GM12878 (cell line): ENCODE results near the gene OSBPL3. TPM values are rescaled to one million over a fixed set of nuclear protein-coding genes. Genes with fewer than 3 reads are reported as not detected.

Experiments
- ATAC-seq: fragments of 200-7000 bp; cut with Tn5 transposase; 3 replicates; pipeline ENCODE4 v1.9.1; 2020; ENCODE audit warnings: mild to moderate bottlenecking, moderate library complexity
- BruUV-seq: library from RNA; stranded (reverse); fragments of 400-500 nt; replicated peaks from 2 replicates; lab custom pipeline; 2021; lab: Mats Ljungman, UMichigan
- CTCF ChIA-PET: fragments of 300-600 bp; sonication (Branson Sonifier 250); formaldehyde crosslinking; extraction: SDS; loops from one replicate; lab custom pipeline; 2021; ENCODE audit warnings: inconsistent platforms; lab: Yijun Ruan, JAX
- POLR2A ChIA-PET: fragments of 350-600 bp; formaldehyde crosslinking; extraction: SDS; loops from one replicate; lab custom pipeline; 2021; ENCODE audit warnings: inconsistent platforms; lab: Charles Lee
- RAD21 ChIA-PET: fragments of 300-600 bp; sonication (Branson Sonifier 250); formaldehyde crosslinking; loops from one replicate; lab custom pipeline; 2023; ENCODE audit warnings: antibody characterized with exemption; ENCODE audit not compliant: unreplicated experiment; lab: Charles Lee
- SMC1A ChIA-PET: fragments of 300-600 bp; sonication (Branson Sonifier 250); formaldehyde crosslinking; loops from one replicate; lab custom pipeline; 2023; ENCODE audit not compliant: unreplicated experiment, uncharacterized antibody; lab: Charles Lee
- DNase-seq: peaks from one replicate; pipeline ENCODE4 v3.0.0-alpha.2; 2011; ENCODE audit warnings: low read depth, low spot score
- FAIRE-seq: peaks from 3 replicates; lab custom pipeline; 2011; peaks lifted over from hg19 to GRCh38; lab: Jason Lieb, UNC
- H2AFZ ChIP-seq: 2 replicates; pipeline ENCODE4 v1.6.0; 2011; ENCODE audit warnings: low read depth, low read length, control low read depth; ENCODE audit not compliant: control insufficient read depth
- H3K27ac ChIP-seq: 2 replicates; pipeline ENCODE4 v1.5.1; 2011; ENCODE audit warnings: control low read depth; ENCODE audit not compliant: control insufficient read depth, insufficient read depth
- H3K27me3 ChIP-seq, 2 experiments: replicated peaks in 1 of 2; 2 replicates each; pipeline versions ENCODE4 v1.6.0 to v1.6.1; 2011; ENCODE audit warnings: low read length in 1 of 2; ENCODE audit not compliant: control insufficient read depth in 2 of 2, insufficient read depth in 2 of 2
- H3K36me3 ChIP-seq, 2 experiments: 2 replicates each; pipeline ENCODE4 v1.5.1; 2011; ENCODE audit warnings: low read length in 1 of 2; ENCODE audit not compliant: control insufficient read depth in 2 of 2, insufficient read depth in 2 of 2
- H3K4me1 ChIP-seq: 2 replicates; pipeline ENCODE4 v1.6.1; 2011; ENCODE audit warnings: mild to moderate bottlenecking, low read length, moderate library complexity, mixed read lengths; ENCODE audit not compliant: control insufficient read depth, insufficient read depth
- H3K4me2 ChIP-seq: 2 replicates; pipeline ENCODE4 v1.6.0; 2011; ENCODE audit warnings: control low read depth; ENCODE audit not compliant: control insufficient read depth, insufficient read depth
- H3K4me3 ChIP-seq: fragments of 200-600 bp; sonication (generic); 2 replicates; pipeline ENCODE4 v1.5.1; 2016
- H3K79me2 ChIP-seq: 2 replicates; pipeline ENCODE4 v1.6.0; 2011; ENCODE audit warnings: low read length; ENCODE audit not compliant: control insufficient read depth, insufficient read depth
- H3K9ac ChIP-seq: 2 replicates; pipeline ENCODE4 v1.8.0; 2011; ENCODE audit warnings: low read length, control low read depth, mixed read lengths; ENCODE audit not compliant: control insufficient read depth, insufficient read depth
- H3K9me3 ChIP-seq: replicated peaks from 3 replicates; pipeline ENCODE4 v1.5.1; 2011; ENCODE audit warnings: mild to moderate bottlenecking, low read length; ENCODE audit not compliant: control insufficient read depth, insufficient read depth
- H4K20me1 ChIP-seq: 2 replicates; pipeline ENCODE4 v1.6.0; 2011; ENCODE audit not compliant: control insufficient read depth, insufficient read depth
- BMI1 ChIP-seq: fragments of 450-650 bp; IDR thresholded peaks from 2 replicates; pipeline ENCODE4 v1.6.1; 2016; ENCODE audit warnings: mild to moderate bottlenecking, moderate library complexity, borderline replicate concordance
- E2F4 ChIP-seq: IDR thresholded peaks from 2 replicates; pipeline ENCODE4 v1.6.1; 2012; ENCODE audit warnings: low read depth, low read length, improper control_type of control experiment
- HDAC2 ChIP-seq: fragments of 200-600 bp; sonication (generic); IDR thresholded peaks from 2 replicates; pipeline ENCODE4 v1.6.1; 2017
- HDAC6 ChIP-seq: fragments of 200-600 bp; sonication (generic); IDR thresholded peaks from one replicate; pipeline ENCODE4 v1.8.0; 2017; ENCODE audit warnings: antibody characterized with exemption; ENCODE audit not compliant: unreplicated experiment
- KLF5 ChIP-seq: fragments of 450-650 bp; IDR thresholded peaks from 2 replicates; pipeline ENCODE4 v1.6.1; 2014; ENCODE audit warnings: mild to moderate bottlenecking; ENCODE audit not compliant: partially characterized antibody
- NBN ChIP-seq: fragments of 450-650 bp; IDR thresholded peaks from 2 replicates; pipeline ENCODE4 v1.6.1; 2016
- NFYA ChIP-seq: IDR thresholded peaks from 2 replicates; pipeline ENCODE4 v1.6.1; 2011; ENCODE audit warnings: low read depth, mild to moderate bottlenecking, low read length, improper control_type of control experiment, borderline replicate concordance
- NR2C2 ChIP-seq: IDR thresholded peaks from 2 replicates; pipeline ENCODE4 v1.6.1; 2011; ENCODE audit warnings: borderline replicate concordance, low read depth; ENCODE audit not compliant: control insufficient read depth, insufficient read length
- PBX3 ChIP-seq: IDR thresholded peaks from 2 replicates; pipeline ENCODE4 v1.6.1; 2011; ENCODE audit warnings: mild to moderate bottlenecking, low read depth, low read length, moderate library complexity; ENCODE audit not compliant: insufficient replicate concordance
- RELA ChIP-seq: fragments of 450-650 bp; IDR thresholded peaks from 2 replicates; pipeline ENCODE4 v1.8.0; 2014; ENCODE audit warnings: borderline replicate concordance; ENCODE audit not compliant: partially characterized antibody
- RELB ChIP-seq: fragments of 450-650 bp; IDR thresholded peaks from 2 replicates; pipeline ENCODE4 v1.6.1; 2017; ENCODE audit warnings: low read depth, mild to moderate bottlenecking, moderate library complexity
- SMAD1 ChIP-seq: fragments of 450-650 bp; IDR thresholded peaks from 2 replicates; pipeline ENCODE4 v1.6.1; 2018; ENCODE audit warnings: mild to moderate bottlenecking, low read depth; ENCODE audit not compliant: partially characterized antibody
- ZNF24 ChIP-seq: fragments of 450-650 bp; IDR thresholded peaks from 2 replicates; pipeline ENCODE4 v1.6.1; 2017; ENCODE audit warnings: antibody characterized with exemption, mild to moderate bottlenecking
- ZSCAN29 ChIP-seq: fragments of 450-650 bp; IDR thresholded peaks from 2 replicates; pipeline ENCODE4 v1.6.1; 2017; ENCODE audit warnings: mild to moderate bottlenecking, moderate library complexity
- ZZZ3 ChIP-seq: IDR thresholded peaks from 2 replicates; pipeline ENCODE4 v1.6.1; 2011; ENCODE audit warnings: low read depth; ENCODE audit not compliant: control insufficient read depth, insufficient read length
- WGBS: methylation state at CpG from one replicate; pipeline ENCODE4 v1.1.6; 2016; ENCODE audit warnings: low lambda C conversion rate; ENCODE audit not compliant: insufficient replicate concordance, insufficient coverage; ENCODE audit errors: missing lambda C conversion rate; 5-methylcytosine and 5-hydroxymethylcytosine counted together
- in situ Hi-C: fragments of 300-500 bp; cut with MboI; formaldehyde crosslinking; loops from 9 replicates; pipeline ENCODE4 v1.14.3; 2018; ENCODE audit warnings: mixed read lengths
- intact Hi-C: fragments of 100-400 bp; cut with micrococcal nuclease; formaldehyde crosslinking; loops from one replicate; pipeline ENCODE4 v1.14.2; 2022; ENCODE audit not compliant: unreplicated experiment
- polyA plus RNA-seq, 11 experiments: library from polyadenylated mRNA; depleted of rRNA in 4 of 11; unstranded in 6 of 11; stranded (reverse) in 5 of 11; fragments of >200 nt; fragmentation: Nextera tagmentation in 4 of 11; fragmentation: Illumina TruSeq in 1 of 11; extraction: Ambion mirVana in 4 of 11; extraction: Trizol in 1 of 11; gene quantifications; 1 replicate in 1 of 11; 2 replicates in 10 of 11; pipeline versions ENCODE4 v1.2.1 to v1.2.3, GENCODE V29; 2011 to 2016; ENCODE audit warnings: inconsistent platforms in 2 of 11, missing spikeins in 2 of 11, low read depth in 1 of 11
- total RNA-seq, 4 experiments: library from RNA; depleted of rRNA in 3 of 4; stranded (reverse); fragments of >200 nt in 3 of 4; fragmentation: Illumina TruSeq in 1 of 4; extraction: Trizol in 1 of 4; gene quantifications; 2 replicates each; pipeline versions ENCODE4 v1.2.1 to v1.2.3, GENCODE V29; 2013 to 2021

Gene OSBPL3
- total and polyA plus RNA-seq, 10 of the 15 experiments (the other 5 are each of a cell fraction or from before 2014, with no cell fraction given), result 6.1 to 46.6 (median 27.0) TPM

GRCh38 chr7:24797270-24797669 lies 182.7 kb downstream of the OSBPL3 start:
- DNase-seq, result no peak
- Histone ChIP-seq H3K27me3 (no peaks in the 10 kb centered on the region), H3K36me3 (peaks cover 0 to 8% of the 10 kb centered on the region in 2 experiments; a peak in 3 of 4 replicates), H3K4me3 (no peak overlapping the region), H2AFZ (no peak overlapping the region), H4K20me1 (no peaks in the 10 kb centered on the region), H3K4me1 (no peaks in the 10 kb centered on the region), H3K4me2 (no peak overlapping the region), H3K79me2 (no peaks in the 10 kb centered on the region), H3K9me3 (no peaks in the 10 kb centered on the region), H3K27ac (no peak overlapping the region), H3K9ac (no peak overlapping the region)
- no peak for ATAC-seq
- BruUV-seq, result no TSS peak
- ChIA-PET SMC1A (interaction anchor here (0.7 to 1.1 kb wide), 2 partner anchors 294 to 301 kb away, joined by 3 read pairs; no protein-coding TSS in a partner anchor), RAD21 (no interaction called here), CTCF (interaction anchor here (2.1 kb wide), 1 partner anchor 15 kb away, joined by 10 read pairs; no protein-coding TSS in a partner anchor), POLR2A (interaction anchor here (0.6 to 0.7 kb wide), 2 partner anchors 82 to 280 kb away, joined by 3 read pairs; no protein-coding TSS in a partner anchor)
- in situ Hi-C loops (no loop called here), intact Hi-C loops (no loop called here)
- FAIRE-seq, result no peak
- TF ChIP-seq KLF5, result no peak
- TF ChIP-seq RELB, result no peak
- no peak for TF ChIP-seq HDAC6
- TF ChIP-seq NBN, result no peak
- TF ChIP-seq ZZZ3, result no peak
- no peak for TF ChIP-seq NR2C2
- no peak for TF ChIP-seq BMI1
- TF ChIP-seq SMAD1, result no peak
- TF ChIP-seq ZNF24, result no peak
- no peak for TF ChIP-seq RELA
- TF ChIP-seq E2F4, result no peak
- TF ChIP-seq NFYA, result no peak
- TF ChIP-seq ZSCAN29, result no peak
- TF ChIP-seq HDAC2, result no peak
- no peak for TF ChIP-seq PBX3
- WGBS, result 84% methylated on average over 4 of the region's 4 CpGs
